Stimulated activated CD4-positive, alpha-beta T cell treated with anti-CD3 and anti-CD28 coated beads, Interleukin-1b, Interleukin-23, amount 100 ng/mL, for 4 hours (primary cell): ENCODE measurements around the gene P2RY8.
"Not testable (repeated sequence)": the region's sequence is repeated elsewhere in the genome, so short reads cannot be mapped to it uniquely, and the experiment has no call there.

ENCODE experiments used
- DNase-seq, 2 donors: peaks; one replicate each; pipeline ENCODE4 v3.0.0-alpha.2; 2020; ENCODE audit warnings: low read depth in 2 of 2

Gene P2RY8

GRCh38 chrX:1537031-1537715 lies at the start of gene P2RY8:
Gene P2RY8, minus strand, starts transcription at chrX:1537185. Its CDS starts 70,627 bp downstream, at chrX:1466558.
- DNase-seq: peak; percentile 55 to 56

GRCh38 chrX:1584237-1585011 lies 47.4 kb upstream of the P2RY8 start:
- DNase-seq: no peak

GRCh38 chrX:1582686-1583437 lies 45.9 kb upstream of the P2RY8 start:
- DNase-seq: peak; percentile 36 to 37

GRCh38 chrX:1581132-1581531 lies 44.1 kb upstream of the P2RY8 start:
- peak; percentile 39 to 65 for DNase-seq

- no peak for DNase-seq
These were observed 41.7 kb upstream of the P2RY8 start for GRCh38 chrX:1578511-1579173.

- DNase-seq: no peak
These were observed 40.9 kb upstream of the P2RY8 start for GRCh38 chrX:1577845-1578244.

GRCh38 chrX:1576201-1576992 lies 39.4 kb upstream of the P2RY8 start:
- DNase-seq: no peak

GRCh38 chrX:1574181-1574580 lies 37.2 kb upstream of the P2RY8 start:
- not testable (repeated sequence) for DNase-seq

GRCh38 chrX:1564750-1565683 lies 28.0 kb upstream of the P2RY8 start:
- no peak for DNase-seq

GRCh38 chrX:1564077-1564476 lies 27.1 kb upstream of the P2RY8 start:
- not testable (repeated sequence) for DNase-seq

- no peak for DNase-seq
These were observed 24.2 kb upstream of the P2RY8 start for GRCh38 chrX:1561164-1561563.

- DNase-seq: no peak
These were observed 21.9 kb upstream of the P2RY8 start for GRCh38 chrX:1558761-1559468.

GRCh38 chrX:1557442-1557841 lies 20.5 kb upstream of the P2RY8 start:
- not testable (repeated sequence) for DNase-seq

- DNase-seq: no peak
These were observed 18.4 kb upstream of the P2RY8 start for GRCh38 chrX:1555370-1555769.

GRCh38 chrX:1554469-1555210 lies 17.7 kb upstream of the P2RY8 start:
- DNase-seq: no peak

- DNase-seq: no peak
These were observed 15.1 kb upstream of the P2RY8 start for GRCh38 chrX:1551959-1552546.

GRCh38 chrX:1546691-1547251 lies 9.8 kb upstream of the P2RY8 start:
- no peak for DNase-seq
